ENCODE data around the gene HYKK.
"Not testable (repeated sequence)": the region's sequence is repeated elsewhere in the genome, so short reads cannot be mapped to it uniquely, and the experiment has no call there.

The HYKK gene

GRCh38 chr15:78506971-78507830, at the start of gene HYKK:
HYKK (plus strand) TSS chr15:78507577; CDS start chr15:78513089, 5,512 bp downstream.
- DNase-seq (ENCODE audit: low read depth) = peak; percentile 98

- DNase-seq (ENCODE audit: low read depth) = no peak
These were observed 46.6 kb upstream of the HYKK start for GRCh38 chr15:78460737-78461136.

DNA sequence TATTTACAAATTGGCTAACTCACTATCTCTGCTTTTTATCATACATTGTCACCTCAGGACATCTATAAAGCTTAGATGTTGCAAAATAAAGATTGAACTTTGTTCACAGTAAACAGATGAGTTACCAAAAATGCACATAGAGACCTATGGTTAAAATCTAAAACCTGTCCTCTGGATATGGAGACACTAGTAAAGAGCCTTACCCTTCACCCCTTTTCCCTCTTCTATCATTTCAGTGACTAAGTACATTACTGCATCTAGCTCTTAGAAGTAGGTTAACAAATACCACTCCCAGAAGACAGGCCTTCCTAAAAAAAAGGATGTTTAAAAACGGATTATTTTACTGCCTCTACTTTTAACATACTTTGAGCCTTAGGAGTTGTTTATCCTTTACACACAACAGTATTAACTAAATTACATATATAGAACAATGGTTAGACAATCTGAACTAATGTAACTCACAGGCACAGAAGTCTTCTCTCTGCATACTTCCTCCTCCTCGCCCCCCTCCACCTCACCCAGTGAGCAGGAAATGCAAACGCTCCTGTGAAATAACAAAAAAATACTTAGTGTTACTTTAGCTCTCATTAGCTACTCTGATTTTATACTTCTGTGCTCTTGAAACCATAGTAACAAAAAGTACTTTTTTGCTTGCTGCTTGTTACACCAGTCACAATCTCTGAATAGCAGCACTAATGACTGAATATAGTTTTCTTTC, 46.0 kb upstream of the HYKK start:
- peak; percentile 38 for DNase-seq (ENCODE audit: low read depth)

DNA sequence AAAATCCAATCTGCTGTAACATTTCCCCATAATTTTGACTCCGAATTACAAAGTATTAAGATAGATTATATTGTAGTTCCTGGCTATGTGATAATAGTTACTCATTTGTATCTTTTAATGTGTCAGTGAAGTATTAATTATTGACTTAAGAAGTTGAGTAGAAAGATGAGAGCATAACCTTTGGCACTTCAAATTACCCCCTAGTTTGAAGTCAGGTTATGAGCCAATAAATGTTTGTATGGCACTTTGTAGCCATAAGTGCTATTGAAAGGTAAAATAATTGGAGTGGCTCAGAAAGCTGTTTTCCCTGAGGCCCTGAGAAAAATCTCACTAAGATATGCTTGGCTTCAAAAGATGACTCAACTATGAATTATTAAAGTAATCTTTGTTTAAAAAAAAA, 38.3 kb upstream of the HYKK start:
- DNase-seq (ENCODE audit: low read depth) = no peak

GRCh38 chr15:78477295-78477694, 30.1 kb upstream of the HYKK start:
- DNase-seq (ENCODE audit: low read depth) = no peak

DNA sequence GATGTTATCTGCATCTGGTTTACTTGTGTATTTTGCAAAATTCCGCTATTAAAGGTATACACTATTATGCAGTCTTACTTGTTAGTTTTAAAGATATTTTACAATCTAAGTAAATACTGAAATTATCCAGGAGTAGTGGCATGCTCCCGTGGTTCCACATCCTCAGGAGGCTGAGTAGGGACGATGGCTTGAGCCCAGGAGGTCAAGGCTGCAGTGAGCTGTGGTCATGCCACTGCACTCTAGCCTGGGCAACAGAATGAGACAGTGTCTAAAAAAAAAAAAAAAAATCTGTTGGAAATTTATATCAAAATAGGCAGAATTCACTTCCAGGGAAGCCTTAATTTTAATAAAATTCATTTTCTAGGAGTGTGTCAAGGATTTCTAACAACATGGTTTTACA, 27.7 kb upstream of the HYKK start:
- no peak for DNase-seq (ENCODE audit: low read depth)

DNA sequence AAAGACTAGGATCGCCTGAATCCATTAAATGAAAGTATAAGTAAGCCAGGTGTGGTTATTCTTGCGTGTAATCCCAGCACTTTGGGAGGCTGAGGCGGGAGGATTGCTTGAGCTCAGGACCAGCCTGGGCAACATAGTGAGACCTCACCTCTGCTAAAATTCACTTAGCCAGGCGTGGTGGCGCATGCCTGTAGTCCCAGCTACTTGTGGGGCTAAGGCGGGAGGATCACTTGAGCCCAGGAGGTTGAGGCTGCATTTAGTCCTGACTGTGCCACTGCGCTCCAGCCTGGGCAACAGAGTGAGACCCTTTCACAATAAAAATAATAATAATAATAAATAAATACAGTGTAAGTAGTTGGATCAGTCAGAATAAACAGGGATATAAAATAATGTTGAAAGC, 25.5 kb upstream of the HYKK start:
- DNase-seq (ENCODE audit: low read depth) = no peak

GRCh38 chr15:78492872-78493271, 14.5 kb upstream of the HYKK start:
- peak; percentile 57 for DNase-seq (ENCODE audit: low read depth)

DNA sequence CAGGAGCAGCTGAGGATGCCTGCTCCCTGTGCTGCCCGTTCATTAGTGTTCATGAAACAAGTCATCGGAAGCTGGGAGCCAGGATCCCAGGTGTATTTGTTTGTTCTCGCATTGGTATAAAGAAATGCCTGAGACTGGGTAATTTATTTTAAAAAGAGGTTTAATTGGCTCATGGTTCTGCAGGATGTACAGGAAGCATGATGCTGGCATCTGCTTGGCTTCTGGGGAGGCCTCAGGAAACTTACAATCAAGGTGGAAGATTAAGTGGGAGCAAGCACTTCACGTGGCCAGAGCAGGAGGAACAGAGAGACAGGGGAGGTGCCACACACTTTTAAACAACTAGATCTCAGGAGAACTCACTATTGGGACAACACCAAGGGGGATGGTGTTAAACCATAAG, 5.5 kb upstream of the HYKK start:
- DNase-seq (ENCODE audit: low read depth) = no peak

DNA sequence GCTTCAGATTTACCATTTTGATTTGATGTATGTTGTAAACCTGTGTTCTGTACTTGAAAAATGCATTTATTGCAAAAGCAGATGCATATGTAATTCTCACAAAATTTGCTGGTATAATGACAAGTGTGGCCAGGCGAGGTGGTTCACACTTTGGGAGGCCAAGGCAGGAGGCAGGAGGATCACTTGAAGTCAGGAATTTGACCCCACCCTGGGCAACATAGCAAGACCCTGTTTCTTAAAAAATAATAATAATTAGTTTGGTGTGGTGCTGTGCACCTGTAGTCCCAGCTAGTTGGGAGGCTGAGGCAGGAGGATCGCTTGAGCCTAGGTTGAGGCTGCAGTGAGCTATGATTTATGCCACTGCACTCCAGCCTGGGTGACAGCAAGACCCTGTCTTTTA, 4.7 kb upstream of the HYKK start:
- DNase-seq (ENCODE audit: low read depth) = no peak

- no peak for DNase-seq (ENCODE audit: low read depth)
These were observed 419 bp downstream of the HYKK start for GRCh38 chr15:78507831-78508160.

- DNase-seq (ENCODE audit: low read depth) = no peak
These were observed 895 bp downstream of the HYKK start for GRCh38 chr15:78508272-78508671.

- DNase-seq (ENCODE audit: low read depth) = no peak
These were observed 2.4 kb downstream of the HYKK start for GRCh38 chr15:78509726-78510312.

DNA sequence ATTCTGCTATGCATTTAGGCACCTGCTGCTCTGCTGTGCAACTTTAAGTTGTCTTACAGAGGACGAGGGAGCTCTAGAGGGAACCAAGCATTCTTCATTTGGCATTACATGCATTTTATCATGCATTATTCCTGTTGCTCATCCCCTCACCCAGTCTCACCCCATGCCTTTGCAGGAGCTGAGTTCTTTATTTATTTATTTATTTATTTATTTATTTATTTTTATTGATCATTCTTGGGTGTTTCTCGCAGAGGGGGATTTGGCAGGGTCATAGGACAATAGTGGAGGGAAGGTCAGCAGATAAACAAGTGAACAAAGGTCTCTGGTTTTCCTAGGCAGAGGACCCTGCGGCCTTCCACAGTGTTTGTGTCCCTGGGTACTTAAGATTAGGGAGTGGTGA, 12.7 kb downstream of the HYKK start:
- not testable (repeated sequence) for DNase-seq (ENCODE audit: low read depth)

GRCh38 chr15:78524230-78524629, 16.9 kb downstream of the HYKK start:
- no peak for DNase-seq (ENCODE audit: low read depth)

GRCh38 chr15:78527325-78527724, 19.9 kb downstream of the HYKK start:
- DNase-seq (ENCODE audit: low read depth) = no peak

DNA sequence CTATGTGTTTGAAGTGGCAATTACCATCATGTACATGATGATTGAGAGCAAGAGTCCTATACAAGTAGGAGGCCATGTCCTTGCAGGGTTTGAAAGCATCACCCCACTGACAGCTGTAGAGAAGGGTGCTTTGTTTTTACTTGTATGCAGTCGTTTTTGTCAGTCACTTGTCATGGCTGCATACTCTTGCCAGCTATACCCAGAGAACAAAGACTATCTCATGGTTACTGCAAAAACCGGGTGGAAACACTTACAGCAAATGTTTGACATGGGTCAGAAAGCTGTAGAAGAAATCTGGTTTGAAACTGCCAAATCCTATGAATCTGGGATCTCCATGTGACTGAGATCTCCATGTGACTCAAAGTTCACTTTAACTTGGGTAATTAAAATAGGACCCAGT, 26.0 kb downstream of the HYKK start:
- DNase-seq (ENCODE audit: low read depth) = no peak

DNA sequence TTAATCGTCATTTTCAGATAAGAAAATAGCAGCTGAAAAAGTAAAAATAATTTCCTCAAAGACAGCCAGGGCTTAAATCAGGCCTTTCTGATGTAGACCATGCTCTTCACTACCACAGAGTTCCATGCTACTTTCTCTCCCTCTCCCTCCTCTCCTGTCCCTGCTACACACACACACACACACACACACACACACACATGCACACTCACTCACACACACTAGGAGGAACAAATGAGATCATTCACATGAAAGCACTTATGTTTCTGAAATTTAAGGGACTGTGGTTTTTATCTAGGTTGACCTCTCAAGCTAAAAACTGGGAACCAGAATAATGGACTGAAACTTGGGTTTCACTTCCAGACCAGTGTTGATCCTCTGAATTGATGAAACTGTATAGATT, 28.8 kb downstream of the HYKK start:
- DNase-seq (ENCODE audit: low read depth) = peak; percentile 14

DNA sequence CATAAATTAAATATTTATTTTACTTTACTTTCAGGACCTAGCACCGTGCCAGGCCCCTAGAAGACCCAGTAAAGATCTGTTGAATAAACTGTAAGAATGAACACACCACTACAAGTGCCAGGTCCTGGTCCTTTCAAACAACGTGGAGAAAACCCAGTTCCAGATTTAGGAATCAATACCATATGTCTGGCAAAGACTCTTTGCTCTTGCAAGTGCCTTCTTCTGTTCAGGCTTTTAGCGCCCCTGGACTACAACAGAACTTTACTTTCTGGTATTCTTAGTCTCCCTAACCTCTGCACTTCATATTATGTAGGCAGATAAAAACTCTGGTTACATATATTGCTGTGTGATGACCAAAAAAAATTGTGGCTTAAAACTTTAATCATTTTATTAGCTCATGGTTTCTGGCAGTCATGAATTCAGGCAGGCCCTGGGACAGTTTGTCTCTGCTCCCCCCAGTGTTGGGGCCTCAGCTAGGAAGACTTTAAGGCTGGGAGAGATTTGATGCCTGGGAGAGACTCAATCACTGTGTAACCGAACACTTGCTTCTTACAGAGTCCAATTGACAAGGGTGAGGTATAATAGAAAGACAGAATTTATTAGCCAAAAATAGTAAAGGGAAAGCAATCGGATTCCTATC, 30.0 kb downstream of the HYKK start:
- DNase-seq (ENCODE audit: low read depth) = no peak

GRCh38 chr15:78538358-78538757, 31.0 kb downstream of the HYKK start:
- DNase-seq (ENCODE audit: low read depth) = no peak

DNA sequence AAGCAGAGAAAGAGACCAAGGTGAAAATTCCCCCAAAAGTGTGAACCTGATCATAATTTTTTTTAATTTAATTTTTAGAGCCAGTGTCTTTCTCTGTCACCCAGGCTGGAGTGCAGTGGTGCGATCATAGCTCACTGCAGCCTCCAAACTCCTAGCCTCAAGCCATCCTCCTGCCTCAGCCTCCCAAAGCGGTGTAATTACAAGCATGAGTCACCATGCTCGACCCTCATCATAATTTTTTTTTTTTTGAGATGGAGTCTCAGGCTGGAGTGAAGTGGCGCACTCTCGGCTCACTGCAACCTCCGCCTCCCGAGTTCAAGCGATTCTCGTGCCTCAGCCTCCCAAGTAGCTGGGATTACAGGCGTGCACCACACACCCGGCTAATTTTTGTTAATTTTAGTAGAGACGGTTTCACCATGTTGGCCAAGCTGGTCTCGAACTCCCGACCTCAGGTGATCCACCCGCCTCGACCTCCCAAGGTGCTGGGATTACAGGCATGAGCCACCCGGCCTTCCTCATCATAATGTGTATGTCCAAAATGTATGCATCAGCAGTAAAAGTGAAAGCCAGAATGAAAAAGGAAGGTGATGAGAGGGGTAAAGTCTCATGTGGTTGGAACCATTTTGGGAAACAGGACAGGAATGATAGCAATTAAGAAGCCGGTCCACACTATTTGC, 32.2 kb downstream of the HYKK start:
- DNase-seq (ENCODE audit: low read depth) = not testable (repeated sequence)
